GM23248 (cell line): Measurements from ENCODE around the gene PET100.

Experiments used
- EZH2 ChIP-seq: fragments of 200-600 bp; sonication (generic); IDR thresholded peaks from 2 replicates; pipeline ENCODE4 v1.6.1; 2018; ENCODE audit warnings: antibody characterized with exemption, mild to moderate bottlenecking; ENCODE audit not compliant: insufficient read depth, poor library complexity, severe bottlenecking
- EZH2phosphoT487 ChIP-seq: fragments of 200-600 bp; sonication (generic); IDR thresholded peaks from 2 replicates; pipeline ENCODE4 v1.6.1; 2018; ENCODE audit warnings: antibody characterized with exemption, moderate library complexity, mild to moderate bottlenecking, low read depth; ENCODE audit not compliant: insufficient read depth

DNA sequence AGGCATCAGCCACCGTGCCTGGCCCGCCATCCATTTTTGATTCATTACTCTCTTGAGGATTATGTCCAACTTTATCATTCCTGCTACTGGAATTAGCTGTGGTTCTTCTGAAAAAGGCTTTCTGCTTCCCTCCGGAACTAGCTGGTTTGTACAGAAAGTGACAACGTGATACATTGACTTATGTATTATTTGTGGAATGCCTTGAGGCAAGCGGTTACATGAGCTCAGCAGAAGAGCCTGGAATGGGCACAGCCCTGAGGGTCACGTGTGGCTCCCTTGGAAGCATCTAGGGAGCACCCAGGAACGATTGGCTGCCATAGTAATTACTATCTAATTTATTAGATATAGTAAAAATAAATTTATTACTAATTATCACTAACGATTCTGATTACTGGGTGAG is 24.8 kb downstream of the PET100 start:
- TF ChIP-seq EZH2phosphoT487: no peak
- TF ChIP-seq EZH2: no peak
